ENCODE data around the gene ELL. TPM values are rescaled to one million over a fixed set of nuclear protein-coding genes. Genes with fewer than 3 reads are reported as not detected.
A peak's percentile ranks its signal among the peaks of the same experiment; 100 is the strongest.

Gene ELL
- total and polyA plus RNA-seq, 9 of the 15 experiments (the other 6 are each of a cell fraction or from before 2014, with no cell fraction given), result 0.24 to 22.5 (median 4.1) TPM

GRCh38 chr19:18521692-18522123 lies at the start of gene ELL (continued):
- no peak for TF ChIP-seq ZNF778 (CRISPR knock-in tag; IDR thresholded peaks at IDR 0.05)
- TF ChIP-seq FOXM1 (IDR thresholded peaks at IDR 0.05; ENCODE audit: low read depth), result no peak
- no peak for TF ChIP-seq FOXM1 (CRISPR knock-in tag; IDR thresholded peaks at IDR 0.05; ENCODE audit: low read depth)
- TF ChIP-seq ZNF57 (CRISPR knock-in tag; IDR thresholded peaks at IDR 0.05), result no peak
- no peak for TF ChIP-seq ILK (tag; IDR thresholded peaks at IDR 0.05; ENCODE audit: borderline replicate concordance, low read depth)
- no peak for TF ChIP-seq LEF1 (IDR thresholded peaks at IDR 0.05)
- TF ChIP-seq SMAD4 (CRISPR knock-in tag; conservative IDR thresholded peaks at IDR 0.05), result no peak; the same call in 1 of the 2 replicates
- TF ChIP-seq SMAD1 (IDR thresholded peaks at IDR 0.05; ENCODE audit: low read depth, low read length, partially characterized antibody), result no peak
- TF ChIP-seq HNRNPK (IDR thresholded peaks at IDR 0.05; ENCODE audit: low read depth, low read length, poor library complexity, severe bottlenecking), result peak; percentile 26
- TF ChIP-seq MAZ (CRISPR knock-in tag; conservative IDR thresholded peaks at IDR 0.05 in 1 of 2, IDR thresholded peaks at IDR 0.05 in 1 of 2), result peak in 1 of 2 experiments; percentile 56; a peak in 2 of 4 replicates
- no peak for TF ChIP-seq BCLAF1 (IDR thresholded peaks at IDR 0.05; ENCODE audit: borderline replicate concordance in 1 of 2, control insufficient read depth in 1 of 2, low read depth in 2 of 2, low read length in 1 of 2)
- TF ChIP-seq, protein P1, sequence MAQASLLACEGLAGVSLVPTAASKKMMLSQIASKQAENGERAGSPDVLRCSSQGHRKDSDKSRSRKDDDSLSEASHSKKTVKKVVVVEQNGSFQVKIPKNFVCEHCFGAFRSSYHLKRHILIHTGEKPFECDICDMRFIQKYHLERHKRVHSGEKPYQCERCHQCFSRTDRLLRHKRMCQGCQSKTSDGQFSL (CRISPR knock-in tag; IDR thresholded peaks at IDR 0.05), result 0 out of 2 replicates have a peak, but pooled peaks have one; percentile 57
- TF ChIP-seq, protein P1 (tag; IDR thresholded peaks at IDR 0.05), result no peak
- no peak for TF ChIP-seq MCM3 (IDR thresholded peaks at IDR 0.05)
- TF ChIP-seq MTA2 (IDR thresholded peaks at IDR 0.05; ENCODE audit: low read depth), result no peak
- TF ChIP-seq ZNF766 (CRISPR knock-in tag; conservative IDR thresholded peaks at IDR 0.05), result no peak
- TF ChIP-seq MCM7 (IDR thresholded peaks at IDR 0.05), result no peak
- TF ChIP-seq, protein P2, sequence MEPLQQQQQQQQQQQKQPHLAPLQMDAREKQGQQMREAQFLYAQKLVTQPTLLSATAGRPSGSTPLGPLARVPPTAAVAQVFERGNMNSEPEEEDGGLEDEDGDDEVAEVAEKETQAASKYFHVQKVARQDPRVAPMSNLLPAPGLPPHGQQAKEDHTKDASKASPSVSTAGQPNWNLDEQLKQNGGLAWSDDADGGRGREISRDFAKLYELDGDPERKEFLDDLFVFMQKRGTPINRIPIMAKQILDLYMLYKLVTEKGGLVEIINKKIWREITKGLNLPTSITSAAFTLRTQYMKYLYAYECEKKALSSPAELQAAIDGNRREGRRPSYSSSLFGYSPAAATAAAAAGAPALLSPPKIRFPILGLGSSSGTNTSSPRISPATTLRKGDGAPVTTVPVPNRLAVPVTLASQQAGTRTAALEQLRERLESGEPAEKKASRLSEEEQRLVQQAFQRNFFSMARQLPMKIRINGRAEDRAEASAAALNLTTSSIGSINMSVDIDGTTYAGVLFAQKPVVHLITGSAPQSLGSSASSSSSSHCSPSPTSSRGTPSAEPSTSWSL (CRISPR knock-in tag; IDR thresholded peaks at IDR 0.05; ENCODE audit: borderline replicate concordance), result peak; percentile 54; the same call in 1 of the 2 replicates
- no peak for TF ChIP-seq PKNOX1 (IDR thresholded peaks at IDR 0.05)
- TF ChIP-seq NR3C1 (CRISPR knock-in tag; IDR thresholded peaks at IDR 0.05), result no peak
- no peak for TF ChIP-seq ELK1 (CRISPR knock-in tag; IDR thresholded peaks at IDR 0.05)
- TF ChIP-seq ZNF133 (CRISPR knock-in tag; IDR thresholded peaks at IDR 0.05), result no peak
